Upper lobe of left lung (tissue), 4 donors: ENCODE measurements around the gene CEP162.

Source experiments
- CTCF ChIP-seq, 6 experiments: fragments of 450-650 bp in 4 of 6; fragments of 200-600 bp in 2 of 6; sonication (generic) in 2 of 6; IDR thresholded peaks; one replicate each; pipeline ENCODE4 v1.5.1; 2016 to 2019; ENCODE audit warnings: antibody characterized with exemption in 6 of 6
- POLR2A ChIP-seq, 4 donors: fragments of 450-650 bp; IDR thresholded peaks; one replicate each; pipeline ENCODE4 v1.5.1; 2016 to 2017; ENCODE audit warnings: antibody characterized with exemption in 4 of 4, mild to moderate bottlenecking in 2 of 4
- POLR2AphosphoS5 ChIP-seq, 2 donors: sonication (generic); formaldehyde crosslinking; IDR thresholded peaks; one replicate each; pipeline ENCODE4 v1.5.1; 2017; ENCODE audit warnings: antibody characterized with exemption in 2 of 2

GRCh38 chr6:84095156-84095555 is 132.3 kb downstream of the CEP162 start:
- no peak for TF ChIP-seq CTCF (IDR thresholded peaks at IDR 0.05)
- TF ChIP-seq POLR2AphosphoS5 (IDR thresholded peaks at IDR 0.05) = no peak
- no peak for TF ChIP-seq POLR2A (IDR thresholded peaks at IDR 0.05)
